Neural cell (in vitro differentiated cells): ENCODE data around the gene PHF2. TPM values are rescaled to one million over a fixed set of nuclear protein-coding genes. Genes with fewer than 3 reads are reported as not detected.

Experiments
- H2AFZ ChIP-seq: fragments of 200-600, 300-800 bp; sonication (generic), shearing (Covaris generic); 2 replicates; pipeline ENCODE4 v1.6.0; 2014; ENCODE audit warnings: low read depth, mild to moderate bottlenecking, antibody characterized with exemption, low read length, moderate library complexity
- H3F3A ChIP-seq: fragments of 200-600 bp; shearing (Covaris generic); 2 replicates; pipeline ENCODE4 v1.6.1; 2016; ENCODE audit warnings: mild to moderate bottlenecking, moderate library complexity, mixed read lengths, antibody characterized with exemption, low read length; ENCODE audit not compliant: insufficient read depth, poor library complexity, severe bottlenecking
- H3K27ac ChIP-seq: fragments of 200-600, 300-800 bp; sonication (generic), shearing (Covaris generic); 2 replicates; pipeline ENCODE4 v1.5.1; 2014; ENCODE audit warnings: mild to moderate bottlenecking, low read length, moderate library complexity
- H3K27me3 ChIP-seq: fragments of 300-800, 200-600 bp; sonication (generic), shearing (Covaris generic); 2 replicates; pipeline ENCODE4 v1.6.0; 2014; ENCODE audit warnings: mild to moderate bottlenecking, low read depth, low read length, moderate library complexity; ENCODE audit not compliant: insufficient read depth
- H3K36me3 ChIP-seq: fragments of 300-800, 200-600 bp; sonication (generic), shearing (Covaris generic); 2 replicates; pipeline ENCODE4 v1.5.1; 2014; ENCODE audit warnings: mild to moderate bottlenecking, antibody characterized with exemption, low read length, moderate library complexity; ENCODE audit not compliant: insufficient read depth
- H3K4me2 ChIP-seq: fragments of 300-800, 200-600 bp; sonication (generic), shearing (Covaris generic); 2 replicates; pipeline ENCODE4 v1.6.0; 2014; ENCODE audit warnings: mild to moderate bottlenecking, low read length
- H3K4me3 ChIP-seq: fragments of 300-800, 200-600 bp; sonication (generic), shearing (Covaris generic); 2 replicates; pipeline ENCODE4 v1.5.1; 2014; ENCODE audit warnings: mild to moderate bottlenecking, low read length, moderate library complexity
- H3K79me2 ChIP-seq: fragments of 200-600 bp; shearing (Covaris generic); replicated peaks from 2 replicates; pipeline ENCODE4 v1.6.0; 2014; ENCODE audit warnings: mild to moderate bottlenecking, low read length, moderate library complexity; ENCODE audit not compliant: insufficient read depth
- H3K9ac ChIP-seq: fragments of 300-800, 200-600 bp; sonication (generic), shearing (Covaris generic); 2 replicates; pipeline ENCODE4 v1.6.1; 2016; ENCODE audit warnings: mild to moderate bottlenecking, low read length, mixed read lengths
- H3K9me2 ChIP-seq: fragments of 200-600 bp; shearing (Covaris generic); 2 replicates; pipeline ENCODE4 v1.6.1; 2016; ENCODE audit warnings: mild to moderate bottlenecking, low read length, mixed read lengths; ENCODE audit not compliant: insufficient read depth
- H3K9me3 ChIP-seq: fragments of 200-600, 300-800 bp; sonication (generic), shearing (Covaris generic); 2 replicates; pipeline ENCODE4 v1.6.1; 2016; ENCODE audit warnings: mild to moderate bottlenecking, mixed run types, low read length, moderate library complexity, mixed read lengths
- H4K20me1 ChIP-seq: fragments of 200-600 bp; shearing (Covaris generic); 2 replicates; pipeline ENCODE4 v1.6.1; 2016; ENCODE audit warnings: mild to moderate bottlenecking, mixed run types; ENCODE audit not compliant: insufficient read depth
- CTCF ChIP-seq: fragments of 450-650 bp; IDR thresholded peaks from 2 replicates; pipeline ENCODE4 v1.5.1; 2014; ENCODE audit warnings: antibody characterized with exemption, mild to moderate bottlenecking, moderate library complexity; ENCODE audit not compliant: poor library complexity, severe bottlenecking
- EP300 ChIP-seq: fragments of 450-650 bp; conservative IDR thresholded peaks from 2 replicates; pipeline ENCODE4 v1.6.1; 2014; ENCODE audit warnings: antibody characterized with exemption, mild to moderate bottlenecking, moderate library complexity; ENCODE audit not compliant: poor library complexity, severe bottlenecking
- EZH2 ChIP-seq: fragments of 200-600, 300-800 bp; shearing (Covaris generic), sonication (generic); IDR thresholded peaks from 2 replicates; pipeline ENCODE4 v1.6.1; 2014; ENCODE audit warnings: antibody characterized with exemption, low read length, borderline replicate concordance, mild to moderate bottlenecking; ENCODE audit not compliant: insufficient read depth, poor library complexity, severe bottlenecking
- MXI1 ChIP-seq: fragments of 450-650 bp; conservative IDR thresholded peaks from 2 replicates; pipeline ENCODE4 v1.6.1; 2014; ENCODE audit warnings: antibody characterized with exemption, mild to moderate bottlenecking; ENCODE audit not compliant: poor library complexity, severe bottlenecking
- POLR2AphosphoS5 ChIP-seq: IDR thresholded peaks from 2 replicates; pipeline ENCODE4 v1.6.1; 2012
- RAD21 ChIP-seq: fragments of 450-650 bp; conservative IDR thresholded peaks from 2 replicates; pipeline ENCODE4 v1.6.1; 2014; ENCODE audit warnings: antibody characterized with exemption, mild to moderate bottlenecking, moderate library complexity
- REST ChIP-seq: IDR thresholded peaks from 2 replicates; pipeline ENCODE4 v1.6.1; 2012; ENCODE audit warnings: borderline replicate concordance
- SMC3 ChIP-seq: fragments of 450-650 bp; conservative IDR thresholded peaks from 2 replicates; pipeline ENCODE4 v1.6.1; 2014; ENCODE audit warnings: antibody characterized with exemption, mild to moderate bottlenecking, moderate library complexity; ENCODE audit not compliant: poor library complexity
- TAF1 ChIP-seq: IDR thresholded peaks from 2 replicates; pipeline ENCODE4 v1.6.1; 2012; ENCODE audit warnings: low read depth
- polyA plus RNA-seq: library from polyadenylated mRNA; depleted of rRNA; stranded (reverse); fragments of >200 nt; gene quantifications from 2 replicates; pipeline ENCODE4 v1.2.3, GENCODE V29; 2014

PHF2 gene
- polyA plus RNA-seq, 1 donor from 2014 or later: 42.4 TPM

GRCh38 chr9:93621922-93622321 lies 45.5 kb downstream of the PHF2 start:
- H3K79me2 ChIP-seq: peaks cover 14% of the 10 kb centered on the region
- no peaks in the 10 kb centered on the region for H3K27me3 ChIP-seq
- no peak overlapping the region for H3K27ac ChIP-seq
- no peak overlapping the region for H2AFZ ChIP-seq
- H3K9me3 ChIP-seq: no peaks in the 10 kb centered on the region
- TF ChIP-seq EZH2 (no peak), POLR2AphosphoS5 (no peak), SMC3 (no peak), RAD21 (no peak), EP300 (no peak), CTCF (no peak), REST (no peak), MXI1 (no peak), TAF1 (no peak)
- no peaks in the 10 kb centered on the region for H3K9me2 ChIP-seq
- H4K20me1 ChIP-seq: no peaks in the 10 kb centered on the region
- no peak overlapping the region for H3K9ac ChIP-seq
- no peak overlapping the region for H3K4me2 ChIP-seq
- H3F3A ChIP-seq: no peaks in the 10 kb centered on the region
- H3K4me3 ChIP-seq: no peak overlapping the region
- H3K36me3 ChIP-seq: no peaks in the 10 kb centered on the region

GRCh38 chr9:93622691-93623090 lies 46.3 kb downstream of the PHF2 start:
- H4K20me1 ChIP-seq: no peaks in the 10 kb centered on the region

More at GRCh38 chr9:93622691-93623090, 46.3 kb downstream of the PHF2 start:
- Histone ChIP-seq H3K9ac (no peak overlapping the region), H3K9me2 (no peaks in the 10 kb centered on the region), H3F3A (no peaks in the 10 kb centered on the region), H3K4me3 (no peak overlapping the region), H3K9me3 (peaks cover under 1% of the 10 kb centered on the region), H3K4me2 (no peak overlapping the region), H3K79me2 (peaks cover 20% of the 10 kb centered on the region), H3K27ac (no peak overlapping the region), H3K36me3 (no peaks in the 10 kb centered on the region), H3K27me3 (no peaks in the 10 kb centered on the region), H2AFZ (no peak overlapping the region)
- TF ChIP-seq CTCF: no peak
- TF ChIP-seq SMC3: no peak
- no peak for TF ChIP-seq POLR2AphosphoS5
- TF ChIP-seq EZH2: no peak
- no peak for TF ChIP-seq REST
